MM.1S (cell line): ENCODE measurements around the gene FOSB.

ENCODE experiments used
- CTCF ChIP-seq: fragments of 300-600 bp; sonication (generic); IDR thresholded peaks from 2 replicates; pipeline ENCODE4 v1.5.1; 2016; ENCODE audit warnings: antibody characterized with exemption, low read length, mixed read lengths
- EZH2phosphoT487 ChIP-seq: fragments of 300-600 bp; sonication (generic); IDR thresholded peaks from 2 replicates; pipeline ENCODE4 v1.6.1; 2018; ENCODE audit warnings: antibody characterized with exemption, low read length

GRCh38 chr19:45472563-45473366 lies 5.0 kb downstream of the FOSB start:
- TF ChIP-seq CTCF (no peak), EZH2phosphoT487 (no peak)
